NT2/D1 (cell line): ENCODE results near the gene RPS6KC1.

Experiments used
- DNase-seq: peaks from one replicate; pipeline ENCODE4 v3.0.0-alpha.2; 2011; ENCODE audit warnings: low read depth, low spot score
- H3K27me3 ChIP-seq: 2 replicates; pipeline ENCODE4 v1.6.0; 2011; ENCODE audit warnings: mild to moderate bottlenecking; ENCODE audit not compliant: insufficient read length, insufficient read depth
- H3K36me3 ChIP-seq: 2 replicates; pipeline ENCODE4 v1.6.1; 2011; ENCODE audit warnings: mild to moderate bottlenecking, low read length, mixed read lengths; ENCODE audit not compliant: insufficient read depth, insufficient read length
- H3K4me1 ChIP-seq: 2 replicates; pipeline ENCODE4 v1.5.1; 2011; ENCODE audit not compliant: insufficient read depth, insufficient read length
- H3K4me3 ChIP-seq: 2 replicates; pipeline ENCODE4 v1.5.1; 2011; ENCODE audit warnings: low read depth; ENCODE audit not compliant: insufficient read length
- H3K9ac ChIP-seq: 2 replicates; pipeline ENCODE4 v1.6.0; 2011; ENCODE audit warnings: low read depth; ENCODE audit not compliant: insufficient read length
- H3K9me3 ChIP-seq: 2 replicates; pipeline ENCODE4 v1.5.1; 2011; ENCODE audit warnings: mild to moderate bottlenecking, low read length; ENCODE audit not compliant: insufficient read depth
- SUZ12 ChIP-seq: IDR thresholded peaks from 2 replicates; pipeline ENCODE4 v1.6.1; 2011; ENCODE audit not compliant: insufficient read length, insufficient read depth; ENCODE audit errors: extremely low read depth
- YY1 ChIP-seq: IDR thresholded peaks from 2 replicates; pipeline ENCODE4 v1.6.1; 2011; ENCODE audit not compliant: insufficient read length, insufficient read depth
- ZNF274 ChIP-seq: IDR thresholded peaks from 2 replicates; pipeline ENCODE4 v1.6.1; 2011; ENCODE audit warnings: mild to moderate bottlenecking, low read depth, low read length

The RPS6KC1 gene

GRCh38 chr1:213123536-213123935 lies 72.5 kb downstream of the RPS6KC1 start:
- DNase-seq = no peak
- H3K36me3 ChIP-seq = no peaks in the 10 kb centered on the region
- TF ChIP-seq SUZ12 (no peak), YY1 (no peak), ZNF274 (no peak)
- H3K4me1 ChIP-seq = no peaks in the 10 kb centered on the region
- H3K9me3 ChIP-seq = no peaks in the 10 kb centered on the region
- no peak overlapping the region for H3K9ac ChIP-seq
- no peaks in the 10 kb centered on the region for H3K27me3 ChIP-seq
- no peak overlapping the region for H3K4me3 ChIP-seq

GRCh38 chr1:213124590-213124989 lies 73.5 kb downstream of the RPS6KC1 start:
- H3K9me3 ChIP-seq = no peaks in the 10 kb centered on the region
- TF ChIP-seq SUZ12 (no peak), ZNF274 (no peak), YY1 (no peak)

GRCh38 chr1:213125643-213126042 lies 74.6 kb downstream of the RPS6KC1 start:
- no peaks in the 10 kb centered on the region for H3K4me1 ChIP-seq
- TF ChIP-seq YY1 = no peak
- TF ChIP-seq ZNF274 = no peak
- TF ChIP-seq SUZ12 = no peak
- no peaks in the 10 kb centered on the region for H3K9me3 ChIP-seq
- no peaks in the 10 kb centered on the region for H3K27me3 ChIP-seq
- H3K36me3 ChIP-seq = peaks cover 4% of the 10 kb centered on the region
- no peak overlapping the region for H3K9ac ChIP-seq
- DNase-seq = no peak
- no peak overlapping the region for H3K4me3 ChIP-seq

More at GRCh38 chr1:213124590-213124989, 73.5 kb downstream of the RPS6KC1 start:
- no peaks in the 10 kb centered on the region for H3K4me1 ChIP-seq
- H3K36me3 ChIP-seq = peaks cover 3% of the 10 kb centered on the region
- H3K27me3 ChIP-seq = no peaks in the 10 kb centered on the region
- H3K9ac ChIP-seq = no peak overlapping the region
- no peak for DNase-seq
- H3K4me3 ChIP-seq = no peak overlapping the region

GRCh38 chr1:213127074-213127473 lies 76.0 kb downstream of the RPS6KC1 start:
- no peak for DNase-seq
- no peaks in the 10 kb centered on the region for H3K9me3 ChIP-seq
- H3K36me3 ChIP-seq = peaks cover 4% of the 10 kb centered on the region
- no peaks in the 10 kb centered on the region for H3K27me3 ChIP-seq
- H3K4me3 ChIP-seq = no peak overlapping the region
- TF ChIP-seq SUZ12 (no peak), ZNF274 (no peak), YY1 (no peak)
- H3K4me1 ChIP-seq = no peaks in the 10 kb centered on the region
- no peak overlapping the region for H3K9ac ChIP-seq

GRCh38 chr1:213131851-213132655 lies 81.0 kb downstream of the RPS6KC1 start:
- Histone ChIP-seq H3K9me3 (no peaks in the 10 kb centered on the region), H3K4me3 (no peak overlapping the region), H3K27me3 (no peaks in the 10 kb centered on the region), H3K9ac (no peak overlapping the region), H3K4me1 (no peaks in the 10 kb centered on the region), H3K36me3 (peaks cover 8% of the 10 kb centered on the region)
- no peak for TF ChIP-seq ZNF274
- no peak for TF ChIP-seq SUZ12
- TF ChIP-seq YY1 = no peak
- no peak for DNase-seq

- H3K9me3 ChIP-seq = peaks cover 11% of the 10 kb centered on the region; the same call in 1 of the 2 replicates
- no peak overlapping the region for H3K4me3 ChIP-seq
- H3K9ac ChIP-seq = no peak overlapping the region
- DNase-seq = no peak
- no peaks in the 10 kb centered on the region for H3K27me3 ChIP-seq
- H3K4me1 ChIP-seq = no peaks in the 10 kb centered on the region
- H3K36me3 ChIP-seq = peaks cover 4% of the 10 kb centered on the region
- no peak for TF ChIP-seq ZNF274
- TF ChIP-seq YY1 = no peak
- no peak for TF ChIP-seq SUZ12
Observed at GRCh38 chr1:213135572-213135971, 84.5 kb downstream of the RPS6KC1 start.

- H3K4me3 ChIP-seq = no peak overlapping the region
Observed at GRCh38 chr1:213136190-213136917, 85.3 kb downstream of the RPS6KC1 start.

GRCh38 chr1:213138391-213138790 lies 87.3 kb downstream of the RPS6KC1 start:
- no peak for DNase-seq
- Histone ChIP-seq H3K4me3 (no peak overlapping the region), H3K36me3 (peaks cover 4% of the 10 kb centered on the region), H3K9ac (no peak overlapping the region), H3K27me3 (no peaks in the 10 kb centered on the region), H3K9me3 (peaks cover 11% of the 10 kb centered on the region; the same call in 1 of the 2 replicates), H3K4me1 (no peaks in the 10 kb centered on the region)
- no peak for TF ChIP-seq ZNF274
- TF ChIP-seq YY1 = no peak
- TF ChIP-seq SUZ12 = no peak

More at GRCh38 chr1:213136190-213136917, 85.3 kb downstream of the RPS6KC1 start:
- H3K9me3 ChIP-seq = peaks cover 11% of the 10 kb centered on the region; the same call in 1 of the 2 replicates
- no peaks in the 10 kb centered on the region for H3K4me1 ChIP-seq
- DNase-seq = no peak
- H3K27me3 ChIP-seq = no peaks in the 10 kb centered on the region
- no peak overlapping the region for H3K9ac ChIP-seq
- TF ChIP-seq SUZ12 (no peak), YY1 (no peak), ZNF274 (no peak)
- H3K36me3 ChIP-seq = peaks cover 4% of the 10 kb centered on the region
